HG03045 (cell line): ENCODE data around the gene KLHDC7B.
"Not testable (repeated sequence)": the region's sequence is repeated elsewhere in the genome, so short reads cannot be mapped to it uniquely, and the experiment has no call there.

Experiments
- ATAC-seq: cut with Tn5 transposase; IDR thresholded peaks from one replicate; pipeline ENCODE4 v1.9.1; 2021; ENCODE audit warnings: mild to moderate bottlenecking, moderate library complexity; ENCODE audit not compliant: unreplicated experiment

KLHDC7B gene

DNA sequence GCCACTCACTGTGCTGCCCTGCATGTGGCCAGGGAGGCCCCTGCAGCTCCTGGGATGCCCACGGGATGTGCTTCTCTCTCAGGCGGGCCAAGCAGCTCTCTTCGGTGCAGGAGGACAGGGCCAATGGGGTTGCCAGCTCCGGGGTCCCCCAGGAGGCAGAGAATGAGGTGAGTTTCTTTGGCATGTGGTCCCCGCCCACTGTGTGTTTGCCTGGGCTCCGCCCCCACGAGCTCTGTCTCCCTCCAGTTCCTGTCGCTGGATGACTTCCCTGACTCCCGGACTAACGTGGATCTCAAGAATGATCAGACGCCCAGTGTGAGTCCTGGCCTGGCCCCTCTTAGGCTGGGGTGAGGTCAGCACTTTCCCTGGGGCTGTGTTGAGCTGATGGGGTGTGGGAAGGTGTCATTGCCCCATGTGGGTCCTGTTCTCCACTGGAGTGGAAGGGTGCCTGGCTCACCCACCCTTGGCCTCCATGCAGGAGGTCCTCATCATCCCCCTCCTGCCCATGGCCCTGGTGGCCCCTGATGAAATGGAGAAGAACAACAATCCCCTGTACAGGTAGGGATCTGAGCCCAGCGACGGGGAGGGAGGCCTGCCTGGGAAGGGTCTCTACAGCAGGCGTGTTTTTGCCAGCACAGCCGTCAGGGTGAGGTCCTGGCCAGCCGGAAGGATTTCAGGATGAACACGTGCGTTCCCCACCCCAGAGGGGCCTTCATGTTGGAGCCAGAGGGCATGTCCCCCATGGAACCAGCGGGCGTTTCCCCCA is 28.0 kb upstream of the KLHDC7B start:
- no peak for ATAC-seq

DNA sequence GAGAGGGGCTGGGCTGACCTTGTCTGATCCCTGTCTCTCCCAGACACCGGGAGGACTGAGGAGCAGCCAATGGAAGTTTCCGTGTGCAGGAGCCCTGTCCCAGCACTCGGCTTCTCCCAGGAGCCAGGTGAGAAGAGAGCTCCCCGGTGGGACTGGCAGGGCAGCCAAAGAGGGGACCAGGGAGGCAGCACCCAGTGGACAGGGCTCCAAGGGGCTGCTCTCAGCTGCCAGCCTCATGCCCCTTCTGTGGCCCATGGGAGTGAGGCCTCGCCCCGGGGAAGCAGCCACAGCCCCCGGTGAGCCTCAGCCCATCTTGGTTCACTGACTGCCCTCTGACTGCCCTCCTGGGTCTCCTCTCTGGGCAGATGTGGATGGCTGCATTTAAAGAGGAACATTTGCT is 27.1 kb upstream of the KLHDC7B start:
- ATAC-seq, result no peak

DNA sequence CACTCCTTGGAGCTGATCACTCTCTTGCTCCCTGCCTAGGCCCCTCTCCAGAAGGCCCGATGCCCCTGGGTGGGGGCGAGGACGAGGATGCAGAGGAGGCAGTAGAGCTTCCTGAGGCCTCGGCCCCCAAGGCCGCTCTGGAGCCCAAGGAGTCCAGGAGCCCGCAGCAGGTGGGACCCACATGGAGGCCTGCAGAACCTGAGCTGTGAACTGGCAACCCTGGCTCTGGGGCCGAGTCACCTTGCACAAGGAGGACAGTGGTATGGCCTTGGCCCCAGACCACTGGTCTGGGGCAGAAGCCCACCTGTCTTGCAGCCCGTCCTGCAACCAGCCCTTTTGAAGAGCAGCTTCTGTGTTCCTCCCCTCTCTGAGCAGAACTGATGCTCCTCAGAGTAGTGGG is 26.5 kb upstream of the KLHDC7B start:
- no peak for ATAC-seq

DNA sequence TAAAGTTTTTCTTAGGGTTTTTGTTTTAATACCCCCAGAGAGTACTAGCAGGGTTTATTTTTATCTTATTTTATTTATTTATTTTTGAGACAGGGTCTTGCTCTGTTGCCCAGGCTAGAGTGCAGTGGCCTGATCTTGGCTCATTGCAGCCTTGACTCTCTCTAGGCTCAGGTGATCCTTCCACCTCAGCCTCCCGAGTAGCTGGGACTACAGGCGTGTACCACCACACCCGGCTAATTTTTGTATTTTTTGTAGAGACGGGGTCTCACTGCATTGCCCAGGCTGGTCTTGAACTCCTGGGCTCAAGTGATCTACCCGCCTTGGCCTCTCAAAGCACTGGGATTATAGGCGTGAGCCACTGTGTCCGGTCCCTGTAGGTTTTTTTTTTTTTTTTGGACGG is 25.5 kb upstream of the KLHDC7B start:
- not testable (repeated sequence) for ATAC-seq

DNA sequence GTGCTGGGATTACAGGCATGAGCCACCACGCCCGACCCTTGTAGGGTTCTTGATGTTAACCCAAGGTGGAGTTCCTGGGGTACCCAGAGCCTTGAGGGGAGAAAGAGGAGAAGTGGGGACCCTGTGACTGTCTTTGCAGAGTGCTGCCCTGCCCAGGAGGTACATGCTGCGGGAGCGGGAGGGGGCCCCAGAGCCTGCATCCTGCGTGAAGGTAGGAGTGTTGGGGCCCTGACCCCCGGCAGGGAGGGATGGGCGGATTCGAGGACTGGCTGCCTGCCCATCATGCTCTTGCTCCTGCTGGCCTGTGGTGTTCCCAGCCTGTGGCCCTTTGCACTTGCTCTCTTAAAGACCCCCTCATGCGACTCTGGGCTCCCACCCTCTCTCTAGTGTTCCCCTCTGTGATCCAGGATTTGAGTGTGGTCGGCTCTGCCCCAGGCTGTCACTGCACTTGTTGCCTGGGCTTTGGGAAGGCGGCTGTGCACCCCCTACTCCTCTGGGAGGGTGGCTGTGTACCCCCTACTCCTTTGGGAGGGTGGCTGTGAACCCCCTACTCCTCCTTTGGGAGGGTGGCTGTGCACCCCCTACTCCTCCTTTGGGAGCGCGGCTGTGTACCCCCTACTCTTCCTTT is 24.8 kb upstream of the KLHDC7B start:
- ATAC-seq, result no peak

DNA sequence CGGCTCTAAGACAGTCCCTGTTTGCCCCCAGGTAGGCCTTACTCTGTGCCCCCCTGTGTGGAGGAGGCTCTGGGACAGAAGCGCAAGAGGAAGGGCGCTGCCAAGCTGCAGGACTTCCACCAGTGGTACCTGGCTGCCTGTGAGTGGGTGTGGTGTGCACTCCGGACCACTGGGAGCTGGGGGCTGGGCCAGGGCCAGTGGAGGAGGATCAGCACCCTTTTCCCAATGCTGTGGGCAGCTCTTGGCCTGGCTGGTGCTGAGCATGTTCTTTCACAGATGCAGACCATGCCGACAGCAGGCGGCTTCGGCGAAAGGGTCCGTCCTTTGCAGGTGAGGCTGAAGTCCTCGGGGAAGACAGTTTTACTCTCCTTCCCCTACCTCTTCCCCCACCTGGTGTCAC is 24.0 kb upstream of the KLHDC7B start:
- ATAC-seq, result no peak

DNA sequence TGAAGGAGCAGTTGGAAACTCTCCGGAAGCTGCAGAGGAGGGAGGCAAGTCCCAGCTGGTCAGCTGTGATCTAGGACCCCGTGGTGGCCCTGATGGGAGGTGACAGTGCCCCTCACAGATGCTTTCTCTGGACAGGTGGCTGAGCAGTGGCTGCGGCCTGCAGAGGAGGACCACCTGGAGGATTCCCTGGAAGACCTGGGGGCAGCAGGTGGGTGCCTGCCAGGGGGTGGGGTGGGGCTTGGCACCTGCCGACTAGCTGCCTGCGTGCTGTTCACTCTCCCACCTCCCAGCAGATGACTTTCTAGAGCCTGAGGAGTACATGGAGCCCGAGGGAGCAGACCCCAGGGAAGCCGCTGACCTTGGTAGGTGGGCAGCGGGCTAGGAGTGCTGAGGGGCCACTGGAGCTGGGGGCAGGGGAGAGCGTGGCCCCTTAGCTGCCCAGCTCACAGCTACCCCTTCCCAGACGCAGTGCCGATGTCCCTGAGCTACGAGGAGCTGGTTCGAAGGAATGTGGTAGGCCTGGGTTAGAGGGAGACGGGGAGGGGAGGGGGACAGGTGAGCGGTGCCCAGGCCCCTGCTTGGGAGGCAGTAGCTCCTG is 23.4 kb upstream of the KLHDC7B start:
- ATAC-seq, result no peak

DNA sequence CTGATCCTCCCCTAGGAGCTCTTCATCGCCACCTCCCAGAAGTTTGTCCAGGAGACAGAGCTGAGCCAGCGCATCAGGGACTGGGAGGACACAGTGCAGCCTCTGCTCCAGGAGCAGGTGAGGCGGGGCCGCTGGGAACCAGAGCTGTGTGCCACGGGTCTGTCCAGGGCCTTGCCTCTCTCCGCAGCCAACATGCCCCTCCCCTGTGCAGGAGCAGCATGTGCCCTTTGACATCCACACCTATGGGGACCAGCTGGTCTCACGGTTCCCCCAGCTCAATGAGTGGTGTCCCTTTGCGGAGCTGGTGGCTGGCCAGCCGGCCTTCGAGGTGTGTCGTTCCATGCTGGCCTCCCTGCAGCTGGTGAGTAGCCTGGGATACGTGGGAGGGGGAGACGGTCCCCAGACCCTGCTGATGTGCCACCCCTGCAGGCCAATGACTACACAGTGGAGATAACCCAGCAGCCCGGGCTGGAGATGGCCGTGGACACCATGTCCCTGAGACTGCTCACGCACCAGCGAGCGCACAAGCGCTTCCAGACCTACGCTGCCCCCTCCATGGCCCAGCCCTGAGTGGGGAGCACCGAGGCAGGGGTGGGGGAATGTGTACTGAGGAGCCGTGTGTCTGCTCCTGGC is 22.8 kb upstream of the KLHDC7B start:
- ATAC-seq, result no peak

DNA sequence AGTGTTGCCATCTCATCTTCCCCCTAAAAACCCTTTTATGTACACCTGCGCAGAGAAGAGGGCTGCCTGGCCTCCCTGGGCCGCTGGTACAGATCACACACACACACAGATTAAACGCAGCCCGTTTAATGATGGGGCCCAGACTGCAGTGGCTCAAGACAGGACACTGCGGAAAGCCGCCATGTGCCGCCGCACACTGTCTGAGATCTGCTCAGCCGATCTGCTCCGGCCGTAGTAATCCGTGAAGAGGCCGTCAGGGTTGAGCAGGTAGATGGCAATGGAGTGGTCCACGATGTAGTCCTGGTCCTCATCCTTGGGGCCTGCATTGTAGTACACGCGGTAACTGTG is 22.3 kb upstream of the KLHDC7B start:
- no peak for ATAC-seq

DNA sequence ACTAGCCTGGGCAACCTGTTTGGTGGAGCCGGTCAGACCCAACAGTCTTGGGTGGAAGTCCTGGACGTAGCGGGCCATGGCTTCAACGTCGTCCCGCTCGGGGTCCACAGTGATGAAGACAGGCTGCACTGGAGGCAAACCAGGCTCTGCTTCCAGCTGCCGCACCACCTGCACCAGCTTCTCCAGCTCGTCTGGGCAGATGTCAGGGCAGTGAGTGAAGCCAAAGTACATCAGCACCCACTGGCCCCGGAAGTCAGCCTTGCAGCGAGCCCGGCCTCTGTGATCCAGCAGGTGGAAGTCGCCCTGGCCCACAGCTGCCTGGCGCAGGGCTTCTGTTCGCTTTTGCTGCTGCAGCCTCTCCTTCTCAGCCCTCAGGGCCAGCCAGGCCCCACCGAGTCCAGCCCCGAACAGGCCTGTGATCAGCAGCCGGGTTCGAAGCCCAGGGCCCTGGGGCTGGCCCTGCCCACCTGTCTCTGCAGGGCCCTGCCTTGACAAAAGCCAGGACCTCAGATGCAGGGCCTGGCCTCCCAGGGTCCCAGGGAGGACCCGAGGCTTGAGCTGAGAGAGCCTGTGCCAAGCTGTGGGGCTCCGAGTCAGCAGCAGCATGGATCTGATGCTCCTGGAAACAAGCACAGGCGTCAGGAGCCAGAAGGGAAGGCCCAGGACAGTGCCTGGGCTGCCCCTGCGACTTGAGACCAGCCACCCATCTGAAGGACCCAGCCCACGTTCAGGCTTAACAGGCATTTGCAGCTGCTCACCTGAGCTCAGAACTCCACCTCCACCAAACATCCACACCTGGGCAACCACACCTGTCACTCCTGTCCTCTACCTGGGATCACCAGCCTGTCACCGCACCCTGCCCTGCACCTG is 21.7 kb upstream of the KLHDC7B start:
- ATAC-seq, result no peak

DNA sequence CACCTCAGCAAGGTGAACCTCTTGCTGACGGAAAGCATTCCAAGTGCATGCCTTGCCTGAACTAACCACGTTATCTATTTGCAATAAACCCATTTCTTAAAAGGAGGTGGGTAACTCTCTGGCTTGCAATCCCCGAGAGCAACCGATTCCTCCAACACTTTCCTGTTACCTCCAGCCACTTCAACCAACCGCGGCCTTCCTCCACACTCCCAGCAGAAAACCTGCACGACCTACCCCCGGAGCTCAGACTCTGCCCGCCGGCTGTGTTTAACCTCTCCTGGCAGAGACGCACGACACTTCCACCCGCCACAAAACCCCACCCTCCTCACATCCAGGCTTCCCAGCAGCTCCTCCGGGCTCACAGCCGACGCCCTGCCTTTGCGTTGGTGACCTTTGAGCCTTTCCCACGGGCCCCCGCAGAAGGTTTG is 21.0 kb upstream of the KLHDC7B start:
- ATAC-seq, result no peak

DNA sequence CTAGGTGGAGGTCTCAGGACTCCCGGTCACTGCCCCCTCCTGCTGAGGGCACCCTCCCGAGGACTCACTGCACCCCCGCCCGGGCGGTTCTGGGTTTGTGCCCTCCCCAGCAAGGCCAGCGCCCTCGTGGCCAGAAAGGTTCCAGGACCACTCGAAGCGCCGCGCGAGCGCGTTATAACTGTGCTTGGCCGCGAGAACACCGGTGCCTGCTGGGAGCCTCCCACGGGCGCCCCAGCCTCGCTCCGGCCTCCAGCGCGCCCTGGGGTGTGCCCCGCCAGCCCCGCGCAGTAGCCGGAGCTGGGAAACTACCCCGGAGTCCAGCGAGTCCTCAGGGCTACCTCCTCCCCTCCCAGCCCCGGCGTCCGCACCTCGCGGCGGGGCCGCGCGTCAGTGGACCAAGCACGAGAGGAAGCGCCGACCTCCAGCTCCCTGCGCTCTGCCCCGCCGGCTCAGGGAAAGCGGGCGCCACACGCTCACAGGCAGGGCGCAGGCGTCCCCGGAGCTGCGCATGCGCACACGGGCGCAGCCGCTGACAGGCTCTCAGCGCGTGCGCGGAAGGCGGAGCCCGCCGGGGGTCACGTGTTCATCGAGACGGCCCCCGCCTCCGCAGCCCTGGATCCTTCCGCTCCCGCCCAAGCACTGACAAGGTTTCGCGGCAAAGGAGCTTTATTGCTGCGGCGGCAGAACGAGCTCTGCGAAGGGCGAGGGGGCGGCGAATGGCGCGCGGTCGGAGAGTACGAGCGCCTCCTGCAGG is 20.4 kb upstream of the KLHDC7B start, which contains the start of gene SCO2:
Gene SCO2 (minus strand): TSS at position 495 of the 754 bp plus-strand sequence. CDS start 1,187 bp downstream, outside the sequence.
- peak; percentile 42 for ATAC-seq

DNA sequence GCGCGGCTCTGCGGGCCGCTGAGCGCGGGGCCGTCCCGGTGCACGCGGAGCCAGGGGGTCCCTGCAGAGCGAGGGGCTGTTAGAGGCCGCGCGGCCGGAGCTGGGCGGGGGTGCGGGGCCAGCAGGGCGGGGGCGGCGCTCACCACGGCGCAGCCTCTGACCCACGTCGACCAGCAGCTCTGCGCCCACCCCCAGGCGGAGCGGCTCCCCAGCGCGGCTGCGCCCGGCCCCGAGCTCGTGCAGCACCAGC is 19.9 kb upstream of the KLHDC7B start:
- ATAC-seq, result no peak

DNA sequence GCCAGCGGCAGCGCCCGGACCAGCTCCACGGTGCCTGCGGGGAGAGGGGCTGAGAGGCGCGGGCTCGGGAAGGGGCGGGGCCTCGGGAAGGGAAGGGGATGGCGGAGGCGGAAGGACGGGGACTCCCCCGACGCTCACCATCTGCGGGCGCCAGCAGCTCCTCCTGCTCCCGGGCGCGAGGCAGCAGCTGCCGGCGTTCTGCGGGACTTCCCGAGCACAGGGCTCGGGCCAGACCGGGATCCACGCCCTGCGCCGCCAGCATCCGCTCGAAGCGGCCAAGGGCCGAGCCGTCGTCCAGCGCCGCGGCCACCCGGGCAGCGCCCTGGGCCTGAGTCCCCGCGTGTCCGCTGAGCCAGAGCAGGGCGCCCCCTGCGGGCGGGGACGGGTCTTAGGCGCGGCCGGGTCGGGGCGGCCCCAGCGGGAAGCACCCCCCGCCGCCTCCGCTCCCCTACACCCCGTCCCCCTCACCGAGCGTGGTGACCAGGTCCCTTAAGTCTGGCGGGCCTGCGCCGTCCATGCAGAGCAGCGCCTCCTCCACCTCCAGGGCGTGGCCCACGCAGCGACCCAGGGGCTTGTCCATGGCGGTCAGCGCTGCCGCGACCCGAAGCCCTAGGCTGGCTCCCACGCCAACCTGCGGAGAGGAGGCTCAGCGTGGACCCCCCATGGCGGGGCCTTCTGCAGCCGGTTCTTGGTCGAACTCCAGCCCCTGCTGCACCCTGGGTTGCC is 19.4 kb upstream of the KLHDC7B start:
- peak; percentile 27 for ATAC-seq

DNA sequence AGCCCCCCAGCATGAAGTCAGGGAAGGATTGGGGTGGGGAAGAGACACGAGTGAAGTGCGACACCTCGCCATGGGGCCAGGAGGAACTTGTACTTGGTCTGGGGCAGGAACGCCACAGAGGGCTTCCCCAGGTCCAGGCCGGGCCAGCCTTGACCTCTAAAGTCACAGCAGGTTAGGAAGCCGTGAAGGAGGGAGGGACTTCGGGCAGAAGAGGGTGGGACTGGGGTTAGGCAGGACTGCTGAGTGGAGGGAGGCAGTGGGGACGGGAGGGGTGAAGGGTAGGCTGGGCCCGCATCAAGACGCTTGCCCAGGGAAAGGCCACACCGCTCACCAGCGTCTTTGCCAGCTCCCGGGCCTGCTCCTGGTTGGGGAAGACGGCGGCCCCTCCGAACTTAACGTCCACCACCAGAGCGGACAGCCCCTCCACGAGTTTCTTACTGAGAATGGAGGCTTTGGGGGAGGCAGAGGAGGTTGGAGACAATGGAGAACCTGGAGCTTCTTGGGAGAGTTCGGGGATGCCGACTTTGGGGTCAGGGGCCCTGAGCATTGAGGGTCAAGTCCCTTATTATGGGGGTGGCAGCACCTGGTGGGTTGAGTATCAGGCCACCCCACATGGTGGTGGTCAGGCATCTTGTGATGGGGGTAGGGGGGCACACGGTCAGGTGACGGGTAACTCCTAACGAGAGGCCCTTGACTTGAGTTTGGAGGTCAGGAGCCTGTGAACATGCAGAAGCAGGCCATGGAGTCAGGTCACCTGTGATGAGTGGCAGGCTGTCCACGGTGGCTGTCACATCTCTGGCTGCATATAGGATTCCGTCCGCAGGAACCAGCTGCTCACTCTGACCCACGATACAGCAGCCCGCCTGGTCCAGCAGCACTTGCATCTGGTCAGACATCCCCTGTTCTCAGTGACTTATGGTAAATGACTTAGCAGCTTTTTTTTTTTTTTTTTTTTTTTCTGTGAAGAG is 18.6 kb upstream of the KLHDC7B start:
- ATAC-seq, result no peak

DNA sequence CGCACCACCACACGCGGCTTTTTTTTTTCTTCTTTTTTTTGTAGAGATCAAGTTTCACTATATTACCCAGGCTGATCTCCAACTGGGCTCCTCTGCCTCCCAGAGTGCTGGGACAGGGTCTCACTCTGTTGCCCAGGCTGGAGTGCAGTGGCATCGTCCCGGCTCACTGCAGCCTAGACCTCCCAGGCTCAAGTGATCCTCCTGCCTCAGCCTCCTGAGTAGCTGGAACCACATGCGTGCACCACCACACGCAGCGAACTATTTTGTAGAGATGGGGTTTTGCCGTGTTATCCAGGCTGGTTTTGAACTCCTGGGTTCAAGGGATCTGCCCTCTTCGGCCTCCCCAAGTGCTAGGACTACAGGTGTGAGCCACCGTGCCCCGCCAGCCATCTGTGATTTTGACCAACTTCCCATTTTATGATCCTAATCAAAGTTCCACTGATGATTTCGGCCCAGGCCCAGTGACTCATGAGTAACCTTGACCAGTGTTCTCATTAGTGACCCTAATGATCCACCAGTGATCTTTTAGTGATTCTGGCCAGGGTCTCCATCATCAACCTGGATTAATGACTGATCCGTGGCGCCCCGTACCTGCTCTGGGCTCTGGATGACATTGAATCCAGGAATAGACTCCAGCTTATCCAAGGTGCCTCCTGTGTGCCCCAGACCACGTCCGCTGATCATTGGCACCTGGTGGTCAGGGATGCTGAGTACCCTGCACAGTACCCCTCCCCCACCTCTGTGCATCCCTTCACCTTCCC is 17.6 kb upstream of the KLHDC7B start:
- no peak for ATAC-seq

DNA sequence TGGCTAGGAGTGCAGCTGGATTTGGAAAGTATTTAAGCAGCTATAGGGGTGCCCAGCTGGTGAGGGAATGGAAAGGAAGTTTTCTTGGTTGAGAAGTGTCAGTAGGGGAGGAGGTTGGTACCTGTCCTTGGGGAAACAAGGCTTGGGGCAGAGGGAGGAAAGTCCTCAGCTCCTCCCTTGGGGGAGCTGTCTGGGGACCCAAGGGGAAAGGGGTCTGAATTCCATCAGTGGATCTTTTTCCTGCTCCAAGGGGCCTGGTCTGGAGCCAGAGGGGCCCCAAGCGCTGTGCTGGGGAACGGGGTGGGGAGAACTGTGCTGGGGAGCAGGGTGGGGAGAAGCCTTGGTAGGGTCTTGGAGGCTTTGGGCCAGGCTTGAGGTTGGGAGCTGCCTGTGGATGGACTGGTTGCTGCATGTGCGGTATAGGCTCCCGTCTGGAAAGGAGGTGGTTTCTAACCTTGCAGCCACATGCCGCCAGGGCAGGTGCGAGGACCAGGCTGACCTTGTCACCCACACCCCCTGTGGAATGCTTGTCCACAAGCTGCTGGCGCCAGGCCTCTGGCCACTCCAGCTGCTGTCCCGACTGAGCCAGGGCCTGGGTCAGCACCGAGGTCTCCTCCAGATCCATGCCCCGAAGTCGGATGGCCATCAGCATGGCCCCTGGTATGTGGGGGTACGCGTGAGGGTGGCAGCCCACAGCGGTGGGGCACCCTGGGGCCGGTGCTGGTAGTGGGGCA is 16.9 kb upstream of the KLHDC7B start:
- ATAC-seq, result no peak
